MM.1S (cell line): ENCODE results near the gene RASGEF1B.

ENCODE experiments used
- CTCF ChIP-seq: fragments of 300-600 bp; sonication (generic); IDR thresholded peaks from 2 replicates; pipeline ENCODE4 v1.5.1; 2016; ENCODE audit warnings: antibody characterized with exemption, low read length, mixed read lengths
- EZH2 ChIP-seq: fragments of 300-600 bp; sonication (generic); optimal IDR thresholded peaks from 2 replicates; pipeline ENCODE3; 2017; ENCODE audit warnings: low read depth, mild to moderate bottlenecking, antibody characterized with exemption, low read length, mixed read lengths
- EZH2phosphoT487 ChIP-seq: fragments of 300-600 bp; sonication (generic); IDR thresholded peaks from 2 replicates; pipeline ENCODE4 v1.6.1; 2018; ENCODE audit warnings: antibody characterized with exemption, low read length

DNA sequence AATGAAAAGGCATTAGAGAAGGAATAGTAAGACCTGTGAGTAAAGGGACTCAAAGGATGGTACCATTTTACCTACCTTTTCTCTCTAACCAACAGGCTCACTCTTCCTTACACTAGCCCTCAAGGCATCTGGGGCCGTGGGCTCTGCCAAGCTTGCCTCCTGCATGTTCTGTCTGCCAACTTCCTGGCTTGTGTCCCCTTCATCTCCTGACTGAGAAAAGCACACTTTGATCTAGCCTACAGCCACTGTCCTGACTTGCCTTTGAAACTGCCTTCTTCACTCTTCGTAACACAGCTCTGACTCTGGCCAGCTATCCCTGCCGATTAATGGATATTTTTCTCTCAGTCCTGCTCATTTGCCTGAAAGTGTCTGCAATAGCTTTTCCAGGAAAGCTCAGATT lies 76.5 kb downstream of the RASGEF1B start:
- TF ChIP-seq CTCF: no peak
- TF ChIP-seq EZH2phosphoT487: no peak
- no peak for TF ChIP-seq EZH2
